ENCODE data around the gene ZNF219.

ZNF219 gene

DNA sequence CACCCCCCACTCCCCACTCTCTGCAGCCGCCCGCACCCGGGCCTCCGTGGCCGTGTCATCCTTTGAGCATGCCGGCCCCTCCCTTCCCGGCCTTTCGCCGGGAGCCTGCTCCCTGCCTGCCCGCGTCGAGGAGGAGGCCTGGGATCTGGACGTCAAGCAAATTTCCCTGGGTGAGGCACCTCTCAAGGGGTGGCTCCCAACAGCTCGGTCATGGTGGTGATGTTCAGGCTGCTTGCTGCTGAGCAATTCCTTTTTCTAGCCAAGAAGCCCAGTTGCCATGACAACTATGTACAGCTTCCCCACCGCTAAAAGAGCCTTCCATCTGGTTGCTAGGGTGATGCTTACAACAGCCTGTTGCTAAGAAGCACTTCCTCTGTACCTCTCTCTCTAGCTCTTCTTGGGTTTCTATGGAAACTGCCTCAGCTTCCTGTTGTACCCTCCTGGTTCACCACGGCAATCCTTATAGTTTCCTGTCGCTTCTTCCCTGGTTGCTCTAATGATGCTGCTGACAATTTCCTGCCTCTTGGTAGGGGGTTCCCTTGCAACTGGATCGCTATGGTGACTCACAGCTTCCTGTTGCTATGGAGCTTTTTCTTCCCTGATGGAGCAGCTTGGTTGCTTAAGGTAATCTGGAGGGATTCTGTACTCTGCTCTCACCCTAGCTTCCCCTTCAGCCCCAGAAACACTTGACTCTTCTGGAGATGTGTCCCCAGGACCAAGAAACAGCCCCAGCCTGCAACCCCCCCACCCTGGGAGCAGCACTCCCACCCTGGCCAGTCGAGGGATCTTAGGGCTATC is 11.0 kb downstream of the ZNF219 start:
- DNase-seq (ENCODE audit: low spot score): peak; percentile 76

DNA sequence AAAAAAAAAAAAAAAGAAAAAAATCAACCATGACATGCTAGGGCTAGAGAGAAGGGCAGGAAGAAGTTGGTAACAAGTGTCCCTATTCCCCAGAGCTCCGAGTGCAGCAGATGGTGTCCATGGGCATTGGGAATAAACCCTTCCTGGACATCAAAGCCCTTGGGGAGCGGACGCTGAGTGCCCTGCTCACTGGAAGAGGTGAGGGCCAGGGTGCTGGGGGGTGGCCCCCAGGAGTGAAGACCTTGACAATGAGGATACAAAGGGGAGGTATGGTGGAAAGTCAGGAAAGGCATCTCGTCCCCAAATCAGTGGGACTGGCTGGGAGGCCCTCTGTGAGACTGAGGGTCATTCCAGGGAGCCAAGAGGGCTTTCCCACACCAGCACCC is 11.6 kb downstream of the ZNF219 start:
- no peak for DNase-seq (ENCODE audit: low spot score)

DNA sequence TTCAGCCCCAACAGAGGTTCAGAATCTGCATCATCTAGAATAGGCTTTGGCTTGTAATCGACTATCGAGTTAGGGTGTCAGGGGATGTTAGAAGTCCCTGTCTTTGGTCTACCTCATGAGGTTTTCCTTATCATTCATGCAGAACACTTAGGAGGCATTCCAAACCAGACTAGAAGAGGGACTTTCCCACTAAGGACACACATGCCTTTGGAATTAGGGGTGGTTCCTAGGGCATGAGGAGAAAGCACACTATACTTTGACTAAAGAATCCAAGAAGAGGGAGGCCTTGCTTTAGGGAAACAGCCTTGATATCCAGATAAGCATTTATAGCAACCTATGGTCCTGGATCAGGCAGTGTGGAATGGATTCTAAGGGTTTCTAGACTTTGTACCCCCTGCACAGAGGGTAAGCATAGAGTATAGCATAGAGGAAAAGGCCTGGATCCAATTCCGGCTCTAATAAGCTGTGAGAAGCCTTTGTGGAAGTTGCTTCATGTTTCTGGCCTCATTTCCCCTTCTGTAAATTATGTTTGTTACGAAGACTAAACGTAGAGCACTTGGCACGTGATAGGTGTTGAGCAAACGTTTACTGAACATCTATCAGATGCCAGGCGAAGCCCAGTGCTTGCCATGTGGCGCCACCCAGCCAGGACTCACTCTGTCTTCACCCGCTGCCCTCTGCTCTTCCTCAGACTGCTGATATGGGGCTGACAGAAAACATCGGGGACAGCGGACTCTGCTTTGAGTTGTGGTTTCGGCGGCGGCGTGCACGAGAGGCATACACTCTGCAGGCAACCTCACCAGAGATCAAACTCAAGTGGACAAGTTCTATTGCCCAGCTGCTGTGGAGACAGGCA is 13.2 kb downstream of the ZNF219 start:
- no peak for DNase-seq (ENCODE audit: low spot score)

DNA sequence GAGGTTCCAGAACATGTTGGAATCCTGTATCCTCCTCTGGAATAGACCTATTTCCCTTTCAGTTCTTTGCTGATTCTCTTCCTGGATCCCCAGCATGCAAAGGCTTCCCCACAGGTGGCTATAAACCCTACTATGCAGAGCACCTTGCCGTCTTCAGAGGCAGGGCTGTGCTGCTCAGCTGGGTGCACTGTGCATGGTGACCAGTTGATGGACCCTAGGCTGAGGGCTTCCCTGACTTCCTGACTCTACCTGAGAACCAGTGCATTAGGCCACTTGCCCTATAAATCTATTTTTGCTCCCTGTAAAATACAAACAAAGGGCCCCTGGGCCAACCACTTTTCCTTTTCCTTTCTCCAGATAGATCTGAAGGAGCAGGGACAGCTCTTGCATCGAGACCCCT is 14.1 kb downstream of the ZNF219 start:
- DNase-seq (ENCODE audit: low spot score): no peak

DNA sequence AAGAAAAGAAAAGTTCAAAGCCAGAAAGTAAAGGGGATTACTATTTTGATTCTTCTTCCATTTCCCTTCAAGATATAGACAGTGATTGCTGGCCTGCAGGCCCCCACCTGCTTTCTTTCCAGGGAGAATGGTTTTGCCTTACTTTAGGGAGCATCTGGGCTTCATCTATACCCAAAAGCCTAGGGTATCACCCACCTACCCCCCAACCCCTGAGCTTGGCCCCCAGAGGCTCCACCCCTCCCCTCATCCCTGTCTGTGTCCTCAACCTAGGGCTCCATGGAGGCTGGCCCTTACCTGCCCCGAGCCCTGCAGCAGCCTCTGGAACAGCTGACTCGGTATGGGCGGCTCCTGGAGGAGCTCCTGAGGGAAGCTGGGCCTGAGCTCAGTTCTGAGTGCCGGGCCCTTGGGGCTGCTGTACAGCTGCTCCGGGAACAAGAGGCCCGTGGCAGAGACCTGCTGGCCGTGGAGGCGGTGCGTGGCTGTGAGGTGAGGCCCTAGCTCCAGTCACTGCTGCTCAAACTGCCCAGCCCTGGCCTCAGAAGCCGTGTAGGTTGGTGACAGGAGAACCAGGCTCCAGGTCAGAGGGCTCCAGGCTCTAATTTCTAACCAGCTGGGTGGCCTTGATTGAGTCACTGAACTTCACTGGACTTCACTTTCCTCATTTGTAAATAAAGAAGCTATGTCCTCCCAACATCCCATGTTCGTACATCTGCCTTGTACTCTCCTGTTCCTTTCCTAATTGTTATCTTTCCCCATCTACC is 14.7 kb downstream of the ZNF219 start:
- no peak for DNase-seq (ENCODE audit: low spot score)

DNA sequence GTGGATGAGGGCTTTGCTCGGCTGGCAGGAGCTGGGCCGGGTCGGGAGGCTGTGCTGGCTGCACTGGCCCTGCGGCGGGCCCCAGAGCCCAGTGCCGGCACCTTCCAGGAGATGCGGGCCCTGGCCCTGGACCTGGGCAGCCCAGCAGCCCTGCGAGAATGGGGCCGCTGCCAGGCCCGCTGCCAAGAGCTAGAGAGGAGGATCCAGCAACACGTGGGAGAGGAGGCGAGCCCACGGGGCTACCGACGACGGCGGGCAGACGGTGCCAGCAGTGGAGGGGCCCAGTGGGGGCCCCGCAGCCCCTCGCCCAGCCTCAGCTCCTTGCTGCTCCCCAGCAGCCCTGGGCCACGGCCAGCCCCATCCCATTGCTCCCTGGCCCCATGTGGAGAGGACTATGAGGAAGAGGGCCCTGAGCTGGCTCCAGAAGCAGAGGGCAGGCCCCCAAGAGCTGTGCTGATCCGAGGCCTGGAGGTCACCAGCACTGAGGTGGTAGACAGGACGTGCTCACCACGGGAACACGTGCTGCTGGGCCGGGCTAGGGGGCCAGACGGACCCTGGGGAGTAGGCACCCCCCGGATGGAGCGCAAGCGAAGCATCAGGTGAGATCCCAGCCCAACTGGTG is 16.8 kb downstream of the ZNF219 start:
- no peak for DNase-seq (ENCODE audit: low spot score)

DNA sequence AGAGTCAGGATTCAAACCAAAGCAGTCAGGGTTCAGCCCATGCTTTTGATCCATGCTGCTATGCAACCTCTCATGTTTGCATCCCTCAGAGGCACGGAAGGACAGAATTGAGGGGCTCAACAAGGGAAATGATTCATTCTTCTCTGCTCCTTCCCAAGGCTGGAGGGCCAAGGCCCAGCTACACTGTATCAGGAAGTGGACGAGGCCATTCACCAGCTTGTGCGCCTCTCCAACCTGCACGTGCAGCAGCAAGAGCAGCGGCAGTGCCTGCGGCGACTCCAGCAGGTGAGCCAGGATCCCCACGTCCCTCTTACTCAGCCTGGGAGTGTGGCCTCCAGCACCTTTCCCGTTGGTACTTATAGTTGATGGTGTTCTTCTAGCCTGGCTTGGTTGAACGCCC is 19.7 kb downstream of the ZNF219 start:
- DNase-seq (ENCODE audit: low spot score): no peak

DNA sequence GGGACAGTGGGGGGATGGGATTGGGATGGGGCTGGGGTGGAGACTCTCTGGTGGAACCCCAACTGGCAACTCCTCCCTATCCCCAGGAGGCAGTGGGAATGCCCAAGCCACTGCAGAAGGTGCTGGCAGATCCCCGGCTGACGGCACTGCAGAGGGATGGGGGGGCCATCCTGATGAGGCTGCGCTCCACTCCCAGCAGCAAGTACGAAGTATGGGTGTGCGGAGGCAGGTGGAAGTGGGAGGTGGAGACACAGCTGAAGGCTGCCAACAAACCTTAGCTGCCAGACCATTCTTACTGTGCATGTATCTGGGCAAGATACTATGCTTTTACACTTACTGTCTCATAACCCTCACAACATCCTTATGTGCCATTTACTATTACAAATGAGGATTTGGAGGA is 20.2 kb downstream of the ZNF219 start:
- DNase-seq (ENCODE audit: low spot score): no peak

DNA sequence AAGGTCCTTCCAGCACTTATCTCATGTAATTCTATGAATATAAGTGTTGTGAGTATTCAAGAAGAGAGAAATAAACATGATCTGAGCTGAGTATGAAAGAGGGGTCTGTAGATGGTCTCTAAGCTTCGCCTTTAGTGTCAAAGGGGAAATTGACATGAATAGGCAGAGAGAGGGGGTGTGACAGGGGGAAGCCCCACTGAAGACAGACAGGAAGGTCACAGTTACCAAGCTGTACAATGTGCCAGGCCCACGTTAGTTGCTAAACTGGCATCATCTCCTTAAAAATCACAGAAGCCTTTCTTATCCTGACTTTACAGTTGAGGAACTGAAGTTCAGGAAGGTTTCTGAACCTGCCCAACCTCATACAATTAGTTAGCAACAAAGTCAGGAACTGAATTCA is 20.8 kb downstream of the ZNF219 start:
- no peak for DNase-seq (ENCODE audit: low spot score)

DNA sequence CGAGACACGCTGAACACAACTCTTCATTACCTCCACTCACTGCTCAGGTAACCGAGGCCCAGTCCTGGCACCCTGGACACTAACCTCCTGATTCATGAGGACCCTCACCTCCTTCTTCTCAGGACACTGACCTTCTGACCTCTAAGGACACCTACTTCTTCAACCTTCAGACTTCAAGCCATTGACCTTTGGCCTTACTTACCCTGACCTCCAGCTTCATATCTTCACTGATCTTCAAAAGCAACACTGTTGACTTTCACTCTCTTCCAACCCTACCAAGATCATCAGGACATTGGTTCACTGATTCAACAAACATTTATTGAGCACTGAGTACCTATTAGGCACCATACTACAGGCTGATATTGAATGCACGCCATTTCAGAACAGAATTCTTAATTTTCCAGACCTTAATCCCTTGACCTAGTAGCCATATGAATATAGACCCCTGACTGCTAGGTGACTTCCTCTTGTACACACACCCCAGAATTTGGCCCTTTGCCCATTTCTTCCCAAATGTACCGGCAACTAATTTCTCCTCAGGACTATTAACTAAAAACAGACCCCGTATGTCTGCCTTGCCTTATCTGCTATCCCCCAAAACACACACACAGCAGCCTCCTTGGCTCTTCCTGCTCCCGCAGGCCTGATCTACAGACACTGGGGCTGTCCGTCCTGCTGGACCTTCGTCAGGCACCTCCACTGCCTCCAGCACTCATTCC is 22.6 kb downstream of the ZNF219 start:
- no peak for DNase-seq (ENCODE audit: low spot score)

DNA sequence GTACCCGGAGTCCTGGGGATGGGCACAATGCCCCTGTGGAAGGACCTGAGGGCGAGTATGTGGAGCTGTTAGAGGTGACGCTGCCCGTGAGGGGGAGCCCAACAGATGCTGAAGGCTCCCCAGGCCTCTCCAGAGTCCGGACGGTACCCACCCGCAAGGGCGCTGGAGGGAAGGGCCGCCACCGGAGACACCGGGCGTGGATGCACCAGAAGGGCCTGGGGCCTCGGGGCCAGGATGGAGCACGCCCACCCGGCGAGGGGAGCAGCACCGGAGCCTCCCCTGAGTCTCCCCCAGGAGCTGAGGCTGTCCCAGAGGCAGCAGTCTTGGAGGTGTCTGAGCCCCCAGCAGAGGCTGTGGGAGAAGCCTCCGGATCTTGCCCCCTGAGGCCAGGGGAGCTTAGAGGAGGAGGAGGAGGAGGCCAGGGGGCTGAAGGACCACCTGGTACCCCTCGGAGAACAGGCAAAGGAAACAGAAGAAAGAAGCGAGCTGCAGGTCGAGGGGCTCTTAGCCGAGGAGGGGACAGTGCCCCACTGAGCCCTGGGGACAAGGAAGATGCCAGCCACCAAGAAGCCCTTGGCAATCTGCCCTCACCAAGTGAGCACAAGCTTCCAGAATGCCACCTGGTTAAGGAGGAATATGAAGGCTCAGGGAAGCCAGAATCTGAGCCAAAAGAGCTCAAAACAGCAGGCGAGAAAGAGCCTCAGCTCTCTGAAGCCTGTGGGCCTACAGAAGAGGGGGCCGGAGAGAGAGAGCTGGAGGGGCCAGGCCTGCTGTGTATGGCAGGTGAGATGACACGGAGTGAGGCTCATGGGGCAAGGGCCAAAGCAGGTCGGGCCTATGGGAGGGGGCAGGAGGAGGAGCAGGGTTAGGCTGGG is 23.8 kb downstream of the ZNF219 start:
- DNase-seq (ENCODE audit: low spot score): no peak

DNA sequence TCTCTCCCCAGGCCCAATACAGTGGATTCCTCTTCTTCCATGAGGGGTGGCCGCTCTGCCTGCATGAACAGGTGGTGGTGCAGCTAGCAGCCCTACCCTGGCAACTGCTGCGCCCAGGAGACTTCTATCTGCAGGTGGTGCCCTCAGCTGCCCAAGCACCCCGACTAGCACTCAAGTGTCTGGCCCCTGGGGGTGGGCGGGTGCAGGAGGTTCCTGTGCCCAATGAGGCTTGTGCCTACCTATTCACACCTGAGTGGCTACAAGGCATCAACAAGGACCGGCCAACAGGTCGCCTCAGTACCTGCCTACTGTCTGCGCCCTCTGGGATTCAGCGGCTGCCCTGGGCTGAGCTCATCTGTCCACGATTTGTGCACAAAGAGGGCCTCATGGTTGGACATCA is 24.5 kb downstream of the ZNF219 start:
- DNase-seq (ENCODE audit: low spot score): no peak

DNA sequence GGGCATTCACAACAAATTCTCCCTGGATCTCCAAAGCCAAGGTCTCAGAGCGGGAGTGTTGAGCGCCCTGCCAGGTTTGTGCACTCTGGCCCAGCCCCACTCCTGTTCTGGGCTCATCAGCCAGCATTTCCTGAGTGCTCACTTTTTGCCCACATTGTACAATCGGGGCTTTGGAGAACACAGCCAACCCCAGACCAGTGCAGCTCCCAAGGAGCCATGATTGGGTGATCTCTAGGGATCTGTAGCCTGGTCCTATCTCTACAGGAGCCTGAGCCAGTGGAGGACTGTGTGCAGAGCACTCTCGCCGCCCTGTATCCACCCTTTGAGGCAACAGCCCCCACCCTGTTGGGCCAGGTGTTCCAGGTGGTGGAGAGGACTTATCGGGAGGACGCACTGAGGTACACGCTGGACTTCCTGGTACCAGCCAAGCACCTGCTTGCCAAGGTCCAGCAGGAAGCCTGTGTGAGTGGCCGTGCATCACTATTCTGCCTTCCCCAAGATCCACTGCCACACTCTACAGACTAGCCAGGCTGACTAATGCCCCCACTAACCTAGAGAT is 25.6 kb downstream of the ZNF219 start:
- DNase-seq (ENCODE audit: low spot score): no peak

DNA sequence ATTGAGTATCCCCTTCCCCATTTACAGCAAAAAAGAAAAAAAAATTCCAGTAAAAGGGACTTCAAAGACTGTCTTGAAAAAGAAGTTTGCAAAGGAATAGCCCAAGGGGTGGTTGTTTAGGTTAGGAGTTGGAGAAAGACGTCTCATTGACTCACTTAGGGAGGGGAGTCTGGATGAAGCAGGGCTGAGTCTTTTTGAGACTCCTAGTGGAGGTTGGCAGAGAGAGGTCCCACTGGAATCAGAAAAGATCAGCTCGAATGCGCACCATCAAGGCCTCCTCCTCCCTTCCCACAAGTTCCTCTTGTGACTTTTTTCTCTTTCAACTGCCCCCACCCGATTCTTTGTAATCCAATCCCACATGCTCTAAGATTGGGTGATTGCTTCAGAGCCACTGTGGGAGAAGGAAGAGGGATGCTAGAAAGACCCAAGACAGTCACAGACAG is 26.4 kb downstream of the ZNF219 start:
- no peak for DNase-seq (ENCODE audit: low spot score)

DNA sequence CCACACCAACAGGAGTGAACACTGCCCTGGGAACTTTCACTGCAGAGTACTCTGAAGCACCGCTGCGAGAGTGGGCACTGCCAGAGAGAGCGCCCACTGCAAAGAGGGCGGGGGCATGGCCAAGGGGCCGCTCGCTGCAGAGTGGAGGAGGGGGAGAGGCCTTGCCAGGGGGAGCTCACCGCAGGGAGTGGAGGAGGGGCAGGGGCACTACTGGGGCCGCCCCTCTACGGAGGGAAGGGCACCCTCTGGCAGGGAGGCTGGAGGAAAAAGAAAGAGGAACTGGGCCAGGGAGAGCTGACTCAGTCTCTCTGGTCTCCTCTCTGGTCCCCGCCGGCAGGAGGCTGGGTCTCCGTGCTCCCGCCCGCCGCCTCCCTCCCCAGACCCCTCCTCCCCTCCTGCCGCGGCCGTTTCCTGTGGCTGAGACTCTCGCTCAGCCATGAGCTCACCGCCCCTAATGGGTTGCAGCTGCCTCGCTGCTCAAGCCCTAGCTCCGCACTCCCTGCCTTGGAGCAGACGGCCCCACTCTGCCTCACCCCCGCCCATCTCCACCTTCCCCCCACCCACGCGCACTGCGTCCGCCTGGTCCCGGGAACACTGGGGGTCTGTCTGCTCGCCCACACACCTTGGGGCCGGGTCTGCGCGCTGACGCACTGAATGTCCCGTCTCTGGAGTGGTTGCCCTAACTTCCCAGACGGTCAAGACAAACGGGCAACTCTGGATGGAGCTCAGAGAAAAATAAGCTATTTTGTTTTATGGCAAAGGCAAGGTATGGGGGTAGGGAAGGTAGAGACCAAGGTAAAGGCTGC is 27.0 kb downstream of the ZNF219 start:
- peak; percentile 80 for DNase-seq (ENCODE audit: low spot score)

DNA sequence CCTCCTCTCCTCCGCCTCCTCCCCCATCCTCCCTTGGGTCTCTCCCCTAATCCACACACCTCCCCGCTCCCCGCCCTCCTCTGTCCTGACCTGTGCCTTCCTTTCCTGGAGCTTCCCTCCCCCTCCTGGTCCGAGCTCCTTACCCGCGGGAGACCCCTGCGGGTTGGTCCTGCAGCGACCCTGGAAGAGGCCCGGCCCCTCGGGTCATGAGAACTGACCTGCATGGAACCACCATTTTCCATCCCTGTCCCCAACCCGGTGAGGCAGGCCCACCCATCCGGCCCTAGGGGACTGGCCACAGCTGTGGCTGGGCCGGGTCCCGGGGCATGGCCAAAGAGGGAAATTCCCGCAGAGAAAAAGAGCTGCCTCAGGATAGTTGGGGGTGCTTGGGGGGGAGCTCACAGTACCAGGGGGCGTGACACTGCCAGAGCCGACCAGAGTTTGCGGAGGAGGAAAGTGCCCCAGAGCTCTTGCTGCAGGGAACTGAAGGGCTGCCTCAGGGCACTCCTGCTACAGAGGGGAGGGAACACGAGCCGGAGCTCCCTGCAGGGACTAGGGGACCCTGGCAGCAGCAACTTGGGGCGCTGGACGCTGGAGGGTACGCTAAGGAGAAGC is 27.7 kb downstream of the ZNF219 start:
- DNase-seq (ENCODE audit: low spot score): no peak

DNA sequence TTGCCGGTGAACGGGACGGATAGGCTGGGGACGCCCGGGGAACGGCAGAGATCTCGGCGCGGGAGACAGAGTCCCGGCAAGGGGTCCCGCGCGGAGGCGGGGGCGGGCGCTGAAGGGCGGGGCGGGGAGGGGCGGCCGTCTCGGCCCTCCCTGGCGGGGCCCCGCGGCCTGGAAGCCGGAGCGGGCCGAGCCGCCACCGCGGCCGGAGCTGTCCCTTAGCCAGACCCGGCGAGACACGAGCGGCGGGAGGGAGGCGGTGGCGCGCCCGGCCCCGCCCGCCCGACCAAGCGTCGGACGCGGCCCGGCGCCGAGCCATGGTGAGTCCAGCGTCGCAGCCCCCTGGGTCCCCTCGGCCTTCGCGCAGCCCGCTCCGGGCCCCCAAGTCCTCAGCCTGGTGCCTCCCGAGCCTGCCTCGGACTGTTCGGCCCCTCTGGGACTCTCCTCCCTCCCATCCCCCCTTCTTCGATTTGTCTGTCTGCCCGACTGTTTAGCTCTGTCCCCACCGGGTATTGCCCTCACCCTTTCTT is 28.3 kb downstream of the ZNF219 start, which contains the start of gene ARHGEF40:
Gene ARHGEF40 (plus strand): TSS at position 222 of the 527 bp plus-strand sequence. CDS start 93 bp downstream, at position 315.
- DNase-seq (ENCODE audit: low spot score): peak; percentile 17

DNA sequence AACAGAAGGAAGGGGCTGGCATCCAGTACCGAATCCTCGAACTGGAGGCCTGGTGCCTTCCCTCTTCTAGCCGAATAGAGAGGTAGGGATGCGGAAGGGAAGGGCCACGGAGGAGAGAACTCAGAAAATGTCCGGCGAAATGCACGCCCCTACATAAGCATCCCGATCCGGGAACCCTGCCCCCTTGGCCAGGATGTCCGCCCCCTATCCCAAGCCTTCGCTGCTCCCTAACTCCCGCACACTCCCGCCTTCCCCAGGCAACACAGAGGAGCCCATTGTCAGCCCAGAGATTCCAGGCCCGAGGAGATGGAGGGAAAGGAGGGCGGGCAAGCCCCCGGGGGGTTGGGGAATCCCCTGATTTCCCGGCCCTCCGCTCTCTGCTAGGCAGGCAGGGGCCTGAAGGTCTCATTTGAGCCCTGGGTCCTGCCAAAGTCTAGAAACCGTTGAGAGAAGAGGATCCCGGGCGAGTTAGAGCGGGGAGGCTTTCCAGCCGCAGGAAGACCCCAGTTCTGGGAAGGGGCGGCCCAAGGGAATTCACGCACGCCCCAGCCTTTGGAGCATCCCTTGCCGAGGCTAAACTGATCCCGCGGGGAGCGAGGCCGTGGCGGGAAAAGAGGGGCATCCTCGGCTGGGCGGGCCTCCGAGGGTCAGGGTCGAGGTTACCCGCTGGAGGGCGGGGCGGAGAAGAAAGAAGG is 28.9 kb downstream of the ZNF219 start:
- DNase-seq (ENCODE audit: low spot score): peak; percentile 23

Measured in NAMALWA (cell line).